ENCODE measurements around the gene PIGO.

PIGO gene

DNA sequence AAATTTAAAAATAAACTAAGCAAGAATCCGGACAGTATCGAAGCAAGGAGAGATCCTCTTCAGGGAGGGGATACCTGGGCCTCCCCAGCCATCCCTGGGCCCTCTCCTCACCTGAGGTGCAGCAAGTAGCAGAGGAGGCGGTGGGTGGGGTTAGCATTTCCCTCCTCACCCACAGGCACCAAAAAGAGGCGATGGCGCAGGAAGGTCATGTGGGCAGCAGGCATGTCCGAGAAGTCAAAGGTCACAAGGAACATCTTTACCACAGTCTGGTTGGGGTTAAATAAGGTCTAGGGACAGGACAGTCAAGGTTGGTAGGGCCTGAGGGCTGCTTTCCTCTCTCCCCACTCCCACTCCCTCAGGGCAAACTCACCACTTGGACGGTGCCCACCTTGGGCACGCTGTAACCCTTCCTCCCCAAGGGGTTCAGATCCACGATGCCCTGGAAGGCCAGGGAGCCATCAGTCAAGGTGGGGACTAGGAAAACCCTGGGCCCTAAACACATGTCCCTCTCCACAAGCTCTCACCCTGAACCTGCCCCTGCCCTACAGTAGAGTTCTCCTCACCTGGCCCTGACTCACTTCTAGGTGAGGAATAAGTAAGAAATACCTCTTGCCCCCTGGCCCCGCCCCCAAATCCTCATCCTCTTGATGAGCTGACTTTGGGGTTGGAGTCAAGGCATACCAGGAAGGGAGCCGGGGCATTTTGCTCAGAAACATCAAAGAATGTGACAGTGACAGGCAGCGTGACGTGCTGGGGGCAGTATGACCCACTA lies 9.4 kb upstream of the PIGO start:
- no peak for DNase-seq

DNA sequence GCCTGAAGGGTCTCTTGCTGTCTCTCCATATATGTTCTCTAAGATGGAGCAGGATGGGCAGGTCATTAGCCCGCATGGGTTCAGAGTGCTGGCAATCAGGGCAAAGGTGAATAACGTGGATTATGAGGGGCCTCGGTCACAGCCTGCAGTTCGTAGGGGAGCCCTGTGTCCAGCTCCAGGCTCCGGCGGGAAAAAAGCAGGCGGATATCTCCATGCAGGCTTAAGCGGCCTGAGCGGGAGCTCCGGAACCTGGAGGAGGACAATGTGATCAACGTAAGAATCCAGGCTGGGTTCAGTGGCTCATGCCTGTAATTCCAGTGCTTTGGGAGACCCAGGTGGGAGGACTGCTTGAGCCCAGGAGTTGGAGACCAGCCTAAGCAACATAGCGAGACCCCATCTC lies 8.7 kb upstream of the PIGO start:
- DNase-seq: no peak

DNA sequence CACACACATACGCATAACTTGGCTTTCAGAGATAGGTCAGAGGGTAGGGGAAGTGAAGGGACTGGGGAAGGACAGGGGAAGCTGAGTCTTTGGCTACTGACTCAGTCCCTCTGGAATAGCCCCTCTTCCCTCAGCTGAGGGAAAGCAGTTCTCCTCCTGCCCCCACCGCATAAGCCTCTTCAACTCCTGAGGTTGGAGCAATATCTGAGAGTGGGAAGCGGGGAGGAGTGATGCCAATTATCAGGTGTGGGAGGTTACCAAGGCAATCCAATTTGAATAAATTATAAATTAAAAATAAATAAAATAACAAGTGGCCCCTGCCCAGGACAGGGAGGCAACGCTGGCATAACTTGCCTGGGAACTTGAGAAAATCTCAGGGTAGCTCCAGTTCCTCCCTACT lies 8.2 kb upstream of the PIGO start:
- no peak for DNase-seq

DNA sequence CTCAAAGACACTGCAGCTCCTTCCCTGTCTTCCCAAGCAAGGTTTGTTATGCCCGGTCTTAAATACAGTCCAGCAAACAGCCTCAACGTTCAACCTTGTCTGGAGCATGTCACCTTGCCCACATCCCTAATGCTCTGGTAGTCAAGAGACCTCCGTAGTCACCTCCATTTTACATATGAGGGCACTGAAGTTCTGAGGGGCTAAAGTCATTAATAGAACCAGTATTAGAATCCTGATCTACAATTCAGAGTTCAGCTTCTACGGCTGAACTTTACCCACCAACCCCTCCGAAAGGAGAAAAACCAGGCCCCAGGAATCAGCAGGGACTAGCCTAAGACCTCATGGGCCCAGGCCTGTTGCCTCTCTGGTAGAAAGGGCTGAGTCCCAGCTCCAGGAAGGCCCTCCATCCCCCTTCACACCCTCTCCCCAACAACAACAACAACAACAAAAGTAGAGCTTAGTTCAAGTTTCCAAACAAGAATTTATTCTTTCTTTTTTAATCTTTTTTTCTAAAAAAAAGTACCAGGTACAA lies 7.3 kb upstream of the PIGO start:
- DNase-seq: no peak

DNA sequence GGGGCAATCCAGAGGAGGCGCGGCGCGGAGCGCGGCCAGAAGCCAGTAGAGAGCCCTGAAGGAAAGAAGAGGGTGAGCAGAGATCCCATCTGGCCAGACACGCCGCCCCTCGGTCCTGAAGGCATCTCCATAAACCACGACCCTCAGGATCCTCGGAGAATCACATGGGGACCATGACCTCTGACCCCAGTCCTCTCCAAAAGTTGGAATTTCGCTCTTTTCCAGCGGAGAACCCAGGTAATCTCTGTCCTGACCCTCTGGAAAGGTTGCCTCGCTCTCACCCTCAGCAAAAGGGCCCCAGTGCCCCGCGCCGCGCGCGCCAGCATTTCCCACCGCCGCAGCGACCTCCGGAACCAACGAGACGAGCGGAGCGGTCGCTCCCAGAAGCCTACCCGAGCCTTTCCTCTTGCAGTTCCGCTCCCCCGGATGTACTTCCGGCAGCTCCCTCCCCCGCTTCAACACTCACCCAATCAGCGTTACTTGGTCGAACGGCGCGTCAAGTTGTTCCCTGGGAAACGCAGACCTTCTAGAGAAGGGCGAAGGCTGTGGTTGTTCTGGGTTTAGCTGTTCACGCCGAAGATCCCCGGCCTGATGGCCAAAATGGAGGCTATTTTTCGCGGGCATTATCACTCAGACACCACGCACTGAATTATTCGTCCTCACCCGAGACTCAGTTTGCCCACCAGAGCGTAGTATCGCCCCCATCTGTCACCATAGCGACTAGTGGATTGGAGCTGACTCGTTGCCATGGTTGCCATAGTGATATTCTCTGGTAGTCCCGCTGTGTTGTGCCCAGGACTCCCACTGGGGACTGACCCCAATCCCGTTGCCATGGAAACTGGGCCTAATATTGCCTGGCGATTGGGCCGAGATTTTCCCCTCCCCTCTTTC lies 6.6 kb upstream of the PIGO start, which contains the start of gene STOML2:
Gene STOML2, minus strand, starts transcription at position 363 of the 891 bp plus-strand sequence. Its CDS starts 37 bp downstream, at position 326.
- DNase-seq: peak; percentile 92

DNA sequence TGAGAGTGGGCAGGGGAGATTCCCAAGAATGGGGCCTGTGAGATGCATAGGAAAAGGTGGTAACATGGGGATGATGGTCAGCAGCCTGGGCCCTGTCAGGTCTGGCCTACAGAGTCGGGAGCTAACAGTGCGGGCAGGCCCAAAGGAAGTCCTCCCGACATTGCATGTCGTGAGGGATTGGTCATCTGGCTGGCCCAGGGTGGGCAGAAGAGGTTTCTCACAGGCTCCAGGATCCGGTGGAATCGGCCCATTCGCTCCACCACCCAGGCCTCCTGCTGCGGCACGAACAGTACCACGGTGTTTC lies 6.0 kb upstream of the PIGO start:
- DNase-seq: peak; percentile 12

DNA sequence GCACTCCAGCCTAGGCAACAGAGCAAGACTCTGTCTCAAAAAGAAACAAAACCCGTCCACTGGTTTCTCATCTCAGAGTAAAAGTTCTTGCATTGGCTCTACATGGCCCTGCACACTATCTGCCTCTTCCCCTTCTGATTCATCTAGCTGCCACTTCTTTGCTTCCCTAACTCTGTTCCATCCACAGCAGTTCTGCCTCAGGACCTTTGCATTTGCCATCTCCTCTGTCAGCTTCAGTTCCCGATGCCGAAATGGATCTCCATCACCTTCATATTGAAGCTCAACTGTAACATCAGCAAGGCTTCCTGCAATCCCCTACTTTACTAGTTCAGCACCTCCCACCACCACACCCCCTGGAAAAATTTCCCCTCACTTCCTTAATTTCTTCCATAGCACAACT lies 1.2 kb upstream of the PIGO start:
- no peak for DNase-seq

DNA sequence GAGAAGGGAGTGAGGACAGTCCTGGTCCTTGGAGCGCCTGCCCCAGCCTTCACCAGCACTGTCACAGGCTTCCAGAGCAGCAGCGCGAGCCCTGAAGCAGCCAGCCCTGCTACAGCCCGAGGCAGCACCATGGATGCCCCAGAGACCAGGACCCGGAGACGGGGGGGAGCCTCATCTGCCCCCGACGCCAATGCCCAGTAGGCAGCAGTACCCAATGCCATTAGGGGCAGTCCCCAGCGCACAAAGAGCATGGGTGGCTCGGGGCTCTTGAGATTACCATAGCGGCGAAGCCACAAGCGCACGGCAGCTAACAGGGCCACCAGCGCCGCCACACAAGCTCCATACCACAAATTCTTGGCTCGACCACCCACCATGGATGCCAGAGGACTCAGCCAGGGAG lies 4.9 kb downstream of the PIGO start:
- no peak for DNase-seq

DNA sequence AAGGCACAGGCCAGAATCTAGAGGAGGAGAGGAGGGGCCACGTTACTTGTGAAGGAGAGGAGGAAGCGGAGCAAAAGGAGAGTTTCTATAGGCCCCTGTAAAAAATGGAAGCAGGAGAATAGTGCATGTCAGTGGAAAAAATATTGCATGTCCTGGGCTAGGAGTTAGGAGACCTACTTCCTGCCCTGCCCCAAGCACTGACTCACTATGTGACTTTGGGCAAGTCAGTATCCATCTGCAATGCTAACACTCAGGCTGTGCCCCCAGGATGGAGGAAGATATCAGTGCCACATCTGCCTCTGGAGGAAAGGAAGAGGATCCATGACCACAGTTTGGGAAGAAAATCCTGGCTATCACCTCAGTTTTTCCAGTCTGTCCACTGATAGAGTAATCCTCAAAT lies 7.0 kb downstream of the PIGO start:
- no peak for DNase-seq

DNA sequence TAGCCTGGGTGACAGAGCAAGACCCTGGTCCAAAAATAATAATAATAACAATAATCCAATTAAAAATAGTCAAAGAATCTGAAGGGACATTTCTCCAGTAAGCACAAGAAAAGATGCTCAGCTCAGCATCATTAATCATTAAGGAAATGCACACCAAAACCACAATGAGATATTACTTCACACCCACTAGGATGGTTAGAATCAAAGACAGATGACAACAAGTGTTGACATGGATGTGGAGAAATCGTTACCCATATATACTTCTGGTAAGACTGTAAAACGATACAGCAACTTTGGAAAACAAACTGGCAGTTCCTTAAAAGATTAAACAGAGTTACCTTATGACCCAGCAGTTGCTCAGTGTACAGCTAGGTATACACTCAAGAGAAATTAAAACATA lies 11.3 kb downstream of the PIGO start:
- DNase-seq: no peak

DNA sequence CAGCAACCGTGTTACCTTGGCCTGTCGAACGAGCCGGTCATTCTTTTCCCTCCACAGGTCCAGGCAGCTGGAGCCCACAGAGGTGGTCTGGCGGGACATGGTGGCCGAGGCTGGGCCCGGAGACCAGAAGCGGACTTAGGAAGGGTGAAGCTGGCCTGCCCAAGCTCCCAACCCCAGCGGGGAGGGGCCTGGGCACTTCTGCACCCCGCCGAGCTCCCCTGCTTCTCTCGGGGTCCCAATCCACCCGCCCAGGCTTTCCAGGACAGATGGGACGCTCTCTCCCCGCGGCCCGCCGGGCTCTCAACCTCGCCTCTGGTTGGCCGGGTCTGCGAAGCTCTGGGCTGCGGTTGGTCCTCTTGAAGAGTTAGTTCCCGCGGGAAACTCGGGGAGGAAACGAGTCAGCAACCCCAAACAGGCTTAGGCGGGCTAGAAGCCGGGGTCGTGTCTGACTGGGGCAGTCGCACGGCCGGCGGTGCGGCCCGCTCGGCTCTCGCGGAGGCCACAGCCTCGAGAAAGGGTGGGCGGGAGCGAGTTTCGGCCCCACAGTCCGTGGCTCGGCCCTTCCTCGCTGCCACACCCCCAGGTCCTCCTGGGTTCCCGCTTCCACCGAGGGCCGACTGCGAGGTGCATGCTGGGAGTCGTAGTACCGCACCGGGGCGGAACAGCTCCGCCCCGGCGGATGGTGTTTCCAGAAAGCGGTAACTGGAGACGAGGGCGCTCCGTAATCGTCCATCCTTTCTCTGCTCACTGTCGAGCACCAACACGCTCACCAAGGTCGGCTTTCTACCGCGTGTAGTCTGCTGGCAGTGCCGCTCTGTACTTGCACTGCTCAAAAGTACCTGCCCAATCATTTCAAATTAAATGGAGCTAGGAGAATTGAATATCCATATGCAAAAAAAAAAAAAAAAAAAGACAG lies 16.7 kb downstream of the PIGO start, which contains the start of gene FANCG:
Gene FANCG, minus strand, starts transcription at position 517 of the 916 bp plus-strand sequence. Its CDS starts 418 bp downstream, at position 99.
- DNase-seq: peak; percentile 80

DNA sequence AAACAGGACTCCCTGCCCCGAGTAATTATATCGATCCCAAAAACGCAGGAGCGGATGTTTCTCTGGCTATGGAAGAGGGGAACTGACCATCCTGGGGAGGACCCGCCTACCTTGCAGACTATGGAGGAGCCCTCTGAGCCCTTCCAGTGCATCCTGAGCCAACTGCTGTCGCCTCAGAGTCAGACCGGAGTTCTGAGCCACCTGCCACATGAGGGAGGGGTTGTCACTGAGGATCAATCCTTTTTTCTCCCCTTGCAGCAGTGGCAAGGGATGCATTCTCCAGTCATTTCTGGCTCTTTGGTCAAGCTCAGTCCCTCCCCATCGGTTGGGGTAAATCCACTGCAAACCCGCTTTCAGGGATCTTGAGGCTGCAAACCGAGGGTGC lies 17.4 kb downstream of the PIGO start:
- no peak for DNase-seq

DNA sequence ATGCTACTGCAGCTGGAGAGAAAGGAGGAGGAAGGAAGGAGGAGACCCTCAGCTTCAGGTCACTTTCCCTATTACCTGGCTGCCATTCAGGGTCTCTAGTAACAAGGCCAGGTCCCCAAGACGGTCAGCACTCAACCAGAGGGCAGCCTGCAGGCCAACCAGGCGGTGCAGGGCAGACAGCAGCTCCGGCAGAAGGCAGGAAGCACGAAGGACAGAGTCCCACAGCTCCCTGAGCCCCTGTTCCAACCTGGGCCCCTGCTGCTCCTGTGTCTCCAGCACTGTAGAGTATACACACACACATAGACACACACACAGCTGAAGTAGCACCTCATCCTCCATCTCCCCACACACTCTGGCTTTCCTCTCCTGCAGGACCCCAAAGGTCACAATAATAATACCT lies 18.3 kb downstream of the PIGO start:
- no peak for DNase-seq

DNA sequence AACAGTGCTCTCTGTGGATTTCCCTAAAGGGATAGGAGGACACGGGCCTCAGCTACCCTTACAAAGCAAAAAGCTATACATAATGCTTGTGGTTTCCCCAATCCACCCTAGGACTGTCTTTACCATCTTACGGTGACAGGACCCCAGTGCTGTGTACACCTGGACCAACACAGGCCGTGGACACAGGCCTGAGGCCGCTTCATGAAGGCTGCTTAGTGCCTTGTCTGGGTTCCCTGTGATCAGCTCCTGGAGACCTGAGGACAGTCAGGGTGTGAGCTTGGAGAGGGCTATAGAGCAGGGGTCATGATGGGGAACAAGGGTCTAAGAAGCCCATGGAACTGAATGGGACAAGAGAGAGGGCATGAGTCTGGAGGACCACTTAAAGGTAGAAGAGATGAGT lies 19.5 kb downstream of the PIGO start:
- DNase-seq: no peak

DNA sequence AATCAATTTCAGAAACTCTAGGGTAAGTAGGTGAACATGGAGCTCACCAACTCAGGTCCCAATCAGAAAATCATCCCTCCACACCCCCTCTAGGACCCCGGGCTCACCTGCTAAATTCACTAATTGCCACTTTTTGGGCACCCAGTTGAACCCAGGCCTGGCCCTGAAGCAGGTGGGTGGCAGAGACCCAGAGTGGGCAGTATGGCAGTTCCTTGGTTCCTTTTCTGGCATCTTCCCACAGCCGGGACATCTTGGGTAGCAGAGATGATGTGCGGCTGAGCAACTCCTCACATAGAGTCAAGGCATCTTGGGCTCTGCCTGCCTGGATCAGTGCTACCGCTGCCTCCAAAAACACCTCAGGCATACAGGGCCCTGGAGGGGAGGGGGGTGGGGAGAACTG lies 21.0 kb downstream of the PIGO start:
- no peak for DNase-seq

DNA sequence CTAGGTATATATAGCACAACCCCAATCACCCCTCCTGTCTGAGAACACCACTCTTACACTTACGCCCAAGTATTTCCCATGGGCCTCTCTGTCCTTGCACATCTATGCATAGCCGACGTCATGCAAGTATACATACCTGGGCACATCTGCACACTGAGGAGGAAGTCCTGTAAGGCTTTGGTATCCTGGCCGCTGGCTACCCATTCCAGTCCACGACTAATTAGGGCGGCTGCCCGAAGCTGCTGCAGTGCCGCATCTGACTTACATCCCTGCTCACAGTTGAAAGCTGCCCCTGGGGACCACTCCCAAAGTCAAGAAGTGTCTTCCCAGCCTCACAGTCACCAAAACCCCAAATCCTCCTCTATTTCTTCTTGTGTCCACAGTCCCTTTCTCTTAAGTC lies 21.6 kb downstream of the PIGO start:
- DNase-seq: no peak

DNA sequence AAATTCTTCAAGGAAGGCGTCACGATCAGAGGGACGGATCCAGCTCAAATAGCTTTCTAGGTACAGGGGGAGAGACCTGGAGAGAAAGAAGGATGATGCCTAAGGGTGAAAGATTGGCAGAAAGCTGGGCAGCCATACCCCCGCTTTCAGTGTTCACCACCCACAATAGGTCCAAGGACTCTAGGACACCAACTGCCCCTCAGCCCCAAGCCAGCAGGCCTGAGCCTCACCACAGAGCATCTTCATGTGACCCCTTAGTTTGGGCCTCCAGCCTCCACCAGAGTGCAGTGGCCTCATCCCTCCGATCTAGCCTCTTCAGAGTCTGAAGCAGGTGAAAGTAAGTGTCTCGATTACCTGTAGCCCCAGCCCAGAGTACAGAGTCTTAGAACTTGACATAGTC lies 22.2 kb downstream of the PIGO start:
- no peak for DNase-seq

DNA sequence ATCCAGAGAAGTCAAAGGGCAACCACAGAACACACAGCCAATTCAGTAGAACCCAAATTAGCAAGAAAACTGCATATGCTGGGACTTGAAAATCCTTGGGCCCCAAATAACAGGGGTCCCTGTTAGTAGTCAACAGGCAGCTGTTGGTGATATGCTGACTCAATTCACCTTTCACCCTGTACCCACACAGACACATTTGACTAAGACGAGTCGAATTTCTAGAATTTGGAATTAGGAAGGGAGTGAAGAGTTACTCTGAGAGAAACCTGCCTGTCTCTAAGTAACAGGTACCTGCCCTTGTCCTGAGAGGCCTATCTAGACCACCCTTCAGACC lies 23.1 kb downstream of the PIGO start:
- no peak for DNase-seq

DNA sequence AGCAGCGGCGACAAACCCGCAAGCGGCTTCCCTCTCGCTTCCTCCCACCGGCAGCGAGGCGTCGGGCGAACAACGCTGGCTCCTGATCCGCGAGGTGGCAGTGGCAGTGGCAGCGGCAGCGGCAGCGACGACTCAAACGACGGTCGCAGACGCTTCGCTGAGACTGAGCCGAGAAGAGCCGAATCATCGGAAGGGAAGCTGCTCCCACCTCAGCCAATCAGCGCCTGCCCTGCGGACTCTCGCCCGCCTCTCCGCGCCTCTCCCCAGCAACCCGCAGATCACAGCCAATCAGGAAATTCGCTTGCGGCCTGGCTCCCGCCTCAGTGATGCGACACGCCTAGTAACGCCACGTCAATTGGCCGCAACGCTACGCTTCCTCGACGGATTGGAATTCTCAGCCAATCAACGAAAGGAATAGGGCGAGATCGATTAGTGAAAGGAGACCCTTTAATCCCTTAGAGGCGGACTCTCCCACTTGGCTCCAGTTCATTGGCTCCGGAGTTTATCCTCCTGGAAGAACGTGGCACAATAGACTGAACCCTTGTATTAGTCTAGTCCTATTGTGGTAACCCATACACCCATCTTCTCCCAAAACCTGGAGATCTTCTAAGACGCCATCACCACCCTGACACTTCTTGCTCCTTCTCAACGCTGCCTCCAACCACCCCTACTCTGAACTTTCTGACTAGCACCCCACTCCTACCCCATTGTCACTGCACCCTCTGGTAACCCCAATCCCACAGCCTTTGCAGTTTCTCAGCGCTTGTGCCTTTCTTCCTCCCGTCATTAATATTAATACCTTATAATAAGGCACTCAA lies 23.7 kb downstream of the PIGO start, which contains the start of gene VCP:
Gene VCP, minus strand, starts transcription at position 165 of the 818 bp plus-strand sequence. CDS start 272 bp downstream, outside the sequence.
- DNase-seq: peak; percentile 98

DNA sequence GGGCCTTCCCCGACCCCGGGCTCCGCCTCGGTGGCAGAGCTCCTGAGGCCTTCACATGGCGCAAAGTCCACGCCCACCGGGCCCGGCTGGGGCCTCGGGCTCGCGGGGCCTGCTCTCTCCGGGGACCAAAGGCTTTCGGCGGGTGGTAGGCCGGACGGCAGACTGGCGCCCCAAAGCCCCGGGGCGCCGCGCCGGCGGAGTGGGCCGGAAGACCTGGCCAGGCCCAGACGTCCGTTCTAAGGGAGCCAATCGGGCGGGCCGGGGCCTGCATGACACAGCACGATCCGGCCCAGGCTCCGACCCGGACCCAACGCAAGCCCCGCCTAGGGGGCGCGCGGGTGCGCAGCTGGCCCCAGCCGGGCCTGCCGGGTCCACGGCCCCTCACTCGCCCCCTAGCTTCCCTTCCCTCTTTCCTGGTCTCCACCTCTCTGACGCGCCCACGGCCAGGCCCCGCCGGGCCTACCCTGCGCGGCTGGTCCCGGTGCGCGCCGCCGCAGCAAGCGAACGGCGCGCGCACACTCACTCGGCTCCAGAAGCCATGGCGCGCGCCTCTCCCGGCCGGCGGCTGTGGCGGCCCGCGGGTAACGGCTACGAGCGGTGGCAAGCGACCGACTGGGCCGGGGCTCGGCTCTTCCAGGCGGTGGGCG lies 24.5 kb downstream of the PIGO start:
- DNase-seq: peak; percentile 79
